ENCODE measurements around the gene CTDSP2.

DNA sequence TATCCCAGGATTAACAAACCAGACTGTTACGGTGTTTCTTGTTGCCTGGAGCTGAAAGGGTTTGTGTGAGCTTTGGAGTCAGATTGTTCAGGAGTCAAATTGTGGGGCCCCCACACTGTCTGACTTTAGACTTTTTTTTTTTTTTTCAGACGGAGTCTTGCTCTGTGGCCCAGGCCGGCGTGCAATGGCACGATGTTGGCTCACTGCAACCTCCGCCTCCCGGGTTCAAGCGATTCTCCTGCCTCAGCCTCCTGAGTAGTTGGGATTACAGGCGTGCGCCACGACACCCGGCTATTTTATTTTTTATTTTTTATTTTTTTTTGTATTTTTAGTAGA lies 63.1 kb downstream of the CTDSP2 start:
- TF ChIP-seq FOXK2 (IDR thresholded peaks at IDR 0.05) (no peak), L3MBTL2 (conservative IDR thresholded peaks at IDR 0.05) (no peak), FOXM1 (IDR thresholded peaks at IDR 0.05; ENCODE audit: borderline replicate concordance) (no peak), NFRKB (IDR thresholded peaks at IDR 0.05) (no peak), SP1 (IDR thresholded peaks at IDR 0.05) (no peak), ARNT (IDR thresholded peaks at IDR 0.05) (no peak), BHLHE40 (IDR thresholded peaks at IDR 0.05; ENCODE audit: borderline replicate concordance) (no peak), SUZ12 (IDR thresholded peaks at IDR 0.05) (no peak), ELF4 (IDR thresholded peaks at IDR 0.05) (no peak), CTBP1 (IDR thresholded peaks at IDR 0.05; ENCODE audit: borderline replicate concordance) (no peak), FOXA1 (IDR thresholded peaks at IDR 0.05) (no peak), ZNF384 (IDR thresholded peaks at IDR 0.05) (no peak), HDGF (IDR thresholded peaks at IDR 0.05; ENCODE audit: borderline replicate concordance) (no peak), LEF1 (IDR thresholded peaks at IDR 0.05; ENCODE audit: borderline replicate concordance) (no peak)
